ENCODE measurements around the gene HNRNPUL1. TPM values are rescaled to one million over a fixed set of nuclear protein-coding genes. Genes with fewer than 3 reads are reported as not detected.

Gene HNRNPUL1
- total RNA-seq, 8 experiments from 2014 or later = 79.3 to 196 (median 113) TPM

GRCh38 chr19:41321204-41321599 lies 57.0 kb downstream of the HNRNPUL1 start:
- ATAC-seq (replicated peaks in 6 of 8) = no peak
- WGBS, 10 experiments = 73 to 100% (median 91%) methylated on average over 1 to 3 of the region's 7 CpGs; no CpG with 5 or more reads in 6 of the 10 experiments
- H3K4me3 ChIP-seq = no peak overlapping the region
- peaks cover 39 to 48% of the 10 kb centered on the region in 2 donors for H3K4me1 ChIP-seq (replicated peaks in 1 of 2)
- in situ Hi-C loops (cut with MboI; ENCODE audit: low pct_unique_long_range_greater_than_20kb in 2 of 9, low sequenced_read_pairs in 9 of 9, unreplicated experiment in 9 of 9) = no loop called here
- H3K27ac ChIP-seq = peak overlapping the region in 1 of 2 donors; percentile 19

- H3K4me1 ChIP-seq (replicated peaks in 1 of 2) = peaks cover 39 to 50% of the 10 kb centered on the region in 2 donors
- 44 to 100% (median 52%) methylated on average over 1 to 6 of the region's 10 CpGs; no CpG with 5 or more reads in 3 of the 10 experiments for WGBS, 10 experiments
- H3K4me3 ChIP-seq = no peak overlapping the region
- H3K27ac ChIP-seq = peak overlapping the region in 1 of 2 donors; percentile 19
- in situ Hi-C loops (cut with MboI; ENCODE audit: low pct_unique_long_range_greater_than_20kb in 2 of 9, low sequenced_read_pairs in 9 of 9, unreplicated experiment in 9 of 9) = no loop called here
- peak in 3 of 8 experiments; percentile 5 to 31 (median 7) for ATAC-seq (replicated peaks in 6 of 8)
These were observed 57.6 kb downstream of the HNRNPUL1 start for GRCh38 chr19:41321600-41322270.

GRCh38 chr19:41322451-41322850 lies 58.3 kb downstream of the HNRNPUL1 start:
- Histone ChIP-seq H3K27ac (peak overlapping the region in 1 of 2 donors; percentile 61), H3K4me3 (no peak overlapping the region), H3K4me1 (replicated peaks in 1 of 2) (peaks cover 39 to 52% of the 10 kb centered on the region in 2 donors)
- in situ Hi-C loops (cut with MboI; ENCODE audit: low pct_unique_long_range_greater_than_20kb in 2 of 9, low sequenced_read_pairs in 9 of 9, unreplicated experiment in 9 of 9) = no loop called here
- ATAC-seq (replicated peaks in 6 of 8) = no peak
- WGBS, 10 experiments = 83 to 100% (median 95%) methylated on average over 1 to 4 of the region's 11 CpGs; no CpG with 5 or more reads in 7 of the 10 experiments

- H3K4me3 ChIP-seq = no peak overlapping the region
- in situ Hi-C loops (cut with MboI; ENCODE audit: low pct_unique_long_range_greater_than_20kb in 2 of 9, low sequenced_read_pairs in 9 of 9, unreplicated experiment in 9 of 9) = no loop called here
- peaks cover 39 to 55% of the 10 kb centered on the region in 2 donors for H3K4me1 ChIP-seq (replicated peaks in 1 of 2)
- H3K27ac ChIP-seq = peak overlapping the region; percentile 35 to 61
- peak in 1 of 8 experiments; percentile 8 for ATAC-seq (replicated peaks in 6 of 8)
- 0 to 100% (median 62%) methylated on average over 1 to 5 of the region's 7 CpGs for WGBS, 10 experiments
These were observed 58.9 kb downstream of the HNRNPUL1 start for GRCh38 chr19:41323023-41323422.

- H3K4me3 ChIP-seq = no peak overlapping the region
- peak; percentile 65 to 79 (median 73) for ATAC-seq (replicated peaks in 6 of 8)
These were observed 59.4 kb downstream of the HNRNPUL1 start for GRCh38 chr19:41323430-41324125.

GRCh38 chr19:41324231-41324702 lies 60.1 kb downstream of the HNRNPUL1 start:
- Histone ChIP-seq H3K4me3 (no peak overlapping the region), H3K4me1 (replicated peaks in 1 of 2) (peaks cover 39 to 59% of the 10 kb centered on the region in 2 donors)
- WGBS, 10 experiments = 51 to 80% (median 66%) methylated on average over 1 to 2 of the region's 7 CpGs; no CpG with 5 or more reads in 4 of the 10 experiments

More at GRCh38 chr19:41323430-41324125, 59.4 kb downstream of the HNRNPUL1 start:
- 40 to 100% (median 68%) methylated on average over 1 to 4 of the region's 16 CpGs; no CpG with 5 or more reads in 6 of the 10 experiments for WGBS, 10 experiments
- Histone ChIP-seq H3K27ac (peak overlapping the region; percentile 35 to 61), H3K4me1 (replicated peaks in 1 of 2) (peaks cover 39 to 59% of the 10 kb centered on the region in 2 donors)
- in situ Hi-C loops (cut with MboI; ENCODE audit: low pct_unique_long_range_greater_than_20kb in 2 of 9, low sequenced_read_pairs in 9 of 9, unreplicated experiment in 9 of 9) = no loop called here

GRCh38 chr19:41324921-41325639 lies 60.9 kb downstream of the HNRNPUL1 start:
- ATAC-seq (replicated peaks in 6 of 8) = peak in 7 of 8 experiments; percentile 12 to 61 (median 51)
- 0 to 33% (median 17%) methylated on average over 1 of the region's 23 CpGs; no CpG with 5 or more reads in 6 of the 10 experiments for WGBS, 10 experiments
- Histone ChIP-seq H3K4me3 (peak overlapping the region in 3 of 5 donors; percentile 0 to 13 (median 6)), H3K27ac (peak overlapping the region in 1 of 2 donors; percentile 61), H3K4me1 (replicated peaks in 1 of 2) (peaks cover 39 to 59% of the 10 kb centered on the region in 2 donors)
- in situ Hi-C loops (cut with MboI; ENCODE audit: low pct_unique_long_range_greater_than_20kb in 2 of 9, low sequenced_read_pairs in 9 of 9, unreplicated experiment in 9 of 9) = no loop called here

More at GRCh38 chr19:41324231-41324702, 60.1 kb downstream of the HNRNPUL1 start:
- in situ Hi-C loops (cut with MboI; ENCODE audit: low pct_unique_long_range_greater_than_20kb in 2 of 9, low sequenced_read_pairs in 9 of 9, unreplicated experiment in 9 of 9) = no loop called here
- no peak for ATAC-seq (replicated peaks in 6 of 8)
- peak overlapping the region in 1 of 2 donors; percentile 61 for H3K27ac ChIP-seq

- Histone ChIP-seq H3K4me1 (replicated peaks in 1 of 2) (peaks cover 39 to 59% of the 10 kb centered on the region in 2 donors), H3K4me3 (no peak overlapping the region), H3K27ac (peak overlapping the region in 1 of 2 donors; percentile 61)
- in situ Hi-C loops (cut with MboI; ENCODE audit: low pct_unique_long_range_greater_than_20kb in 2 of 9, low sequenced_read_pairs in 9 of 9, unreplicated experiment in 9 of 9) = no loop called here
- WGBS, 10 experiments = 0% methylated on average over 3 of the region's 10 CpGs; no CpG with 5 or more reads in 9 of the 10 experiments
- no peak for ATAC-seq (replicated peaks in 6 of 8)
These were observed 61.4 kb downstream of the HNRNPUL1 start for GRCh38 chr19:41325640-41325946.

GRCh38 chr19:41325947-41326706 lies 62.0 kb downstream of the HNRNPUL1 start:
- peak in 4 of 8 experiments; percentile 1 to 36 (median 2) for ATAC-seq (replicated peaks in 6 of 8)
- in situ Hi-C loops (cut with MboI; ENCODE audit: low pct_unique_long_range_greater_than_20kb in 2 of 9, low sequenced_read_pairs in 9 of 9, unreplicated experiment in 9 of 9) = no loop called here
- H3K4me3 ChIP-seq = no peak overlapping the region

GRCh38 chr19:41327076-41327575 lies 63.0 kb downstream of the HNRNPUL1 start:
- ATAC-seq (replicated peaks in 6 of 8) = no peak
- Histone ChIP-seq H3K4me1 (replicated peaks in 1 of 2) (peaks cover 33 to 57% of the 10 kb centered on the region in 2 donors), H3K4me3 (no peak overlapping the region), H3K27ac (no peak overlapping the region)
- WGBS, 10 experiments = 71 to 100% (median 81%) methylated on average over 1 to 5 of the region's 13 CpGs; no CpG with 5 or more reads in 6 of the 10 experiments
- in situ Hi-C loops (cut with MboI; ENCODE audit: low pct_unique_long_range_greater_than_20kb in 2 of 9, low sequenced_read_pairs in 9 of 9, unreplicated experiment in 9 of 9) = no loop called here

More at GRCh38 chr19:41325947-41326706, 62.0 kb downstream of the HNRNPUL1 start:
- Histone ChIP-seq H3K4me1 (replicated peaks in 1 of 2) (peaks cover 39 to 62% of the 10 kb centered on the region in 2 donors), H3K27ac (peak overlapping the region in 1 of 2 donors; percentile 61)
- WGBS, 10 experiments = 0 to 100% (median 67%) methylated on average over 1 to 16 of the region's 30 CpGs; no CpG with 5 or more reads in 4 of the 10 experiments

- in situ Hi-C loops (cut with MboI; ENCODE audit: low pct_unique_long_range_greater_than_20kb in 2 of 9, low sequenced_read_pairs in 9 of 9, unreplicated experiment in 9 of 9) = no loop called here
- H3K27ac ChIP-seq = no peak overlapping the region
- peak in 2 of 8 experiments; percentile 1 to 7 for ATAC-seq (replicated peaks in 6 of 8)
- H3K4me3 ChIP-seq = no peak overlapping the region
- peaks cover 29 to 52% of the 10 kb centered on the region in 2 donors for H3K4me1 ChIP-seq (replicated peaks in 1 of 2)
- WGBS, 10 experiments = 13 to 50% (median 47%) methylated on average over 3 to 4 of the region's 33 CpGs; no CpG with 5 or more reads in 7 of the 10 experiments
These were observed 63.5 kb downstream of the HNRNPUL1 start for GRCh38 chr19:41327576-41328156.
